ENCODE results near the gene SWI5. TPM values are rescaled to one million over a fixed set of nuclear protein-coding genes. Genes with fewer than 3 reads are reported as not detected.

Gene SWI5
- total RNA-seq, 1 experiment from 2014 or later, result 22.4 TPM

DNA sequence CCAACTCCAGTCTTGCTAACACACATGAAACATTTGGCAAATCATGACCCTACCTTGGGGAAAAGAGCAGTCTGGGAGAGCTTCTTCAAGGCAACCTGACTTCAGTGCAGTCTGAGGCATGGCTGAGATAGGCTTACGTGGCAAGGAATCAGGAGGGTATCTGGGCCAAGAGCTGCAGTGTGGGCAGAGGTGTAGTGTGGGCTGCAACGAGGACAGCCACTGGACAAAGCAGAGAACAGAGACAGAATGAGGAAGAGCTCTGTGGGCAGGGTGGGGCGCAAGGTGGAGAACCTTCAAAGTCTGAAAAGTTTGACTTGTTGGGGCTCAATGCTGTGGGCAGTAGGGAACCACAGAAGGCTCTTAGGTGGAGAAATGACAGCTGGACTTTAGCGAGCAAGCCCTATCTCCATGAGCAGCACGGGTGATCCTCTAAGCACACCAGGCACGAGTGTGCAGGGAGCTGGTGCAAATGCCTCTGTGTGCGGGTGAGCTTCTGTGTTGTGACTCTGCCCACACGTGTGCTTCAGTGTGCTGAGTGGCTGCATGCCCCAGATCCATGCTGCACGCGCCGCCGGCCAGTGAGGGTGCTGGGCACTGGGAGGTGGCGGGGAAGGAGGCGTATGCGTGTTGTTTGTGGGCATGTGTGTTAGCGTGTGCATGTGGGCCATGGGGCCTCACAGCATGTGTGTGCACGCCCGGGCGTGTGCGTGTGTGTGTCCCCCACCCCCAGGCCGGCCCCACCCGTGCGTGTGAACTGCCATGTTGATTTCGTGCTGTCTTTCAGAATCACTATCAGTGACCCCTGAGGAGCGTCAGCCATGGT, 23.5 kb upstream of the SWI5 start (continued):
- no peak for TF ChIP-seq ZNF274 (IDR thresholded peaks at IDR 0.05; ENCODE audit: low read depth, low read length)
- no peak for TF ChIP-seq EZH2phosphoT487 (IDR thresholded peaks at IDR 0.05; ENCODE audit: borderline replicate concordance)
- TF ChIP-seq EZH2 (IDR thresholded peaks at IDR 0.05), result no peak

DNA sequence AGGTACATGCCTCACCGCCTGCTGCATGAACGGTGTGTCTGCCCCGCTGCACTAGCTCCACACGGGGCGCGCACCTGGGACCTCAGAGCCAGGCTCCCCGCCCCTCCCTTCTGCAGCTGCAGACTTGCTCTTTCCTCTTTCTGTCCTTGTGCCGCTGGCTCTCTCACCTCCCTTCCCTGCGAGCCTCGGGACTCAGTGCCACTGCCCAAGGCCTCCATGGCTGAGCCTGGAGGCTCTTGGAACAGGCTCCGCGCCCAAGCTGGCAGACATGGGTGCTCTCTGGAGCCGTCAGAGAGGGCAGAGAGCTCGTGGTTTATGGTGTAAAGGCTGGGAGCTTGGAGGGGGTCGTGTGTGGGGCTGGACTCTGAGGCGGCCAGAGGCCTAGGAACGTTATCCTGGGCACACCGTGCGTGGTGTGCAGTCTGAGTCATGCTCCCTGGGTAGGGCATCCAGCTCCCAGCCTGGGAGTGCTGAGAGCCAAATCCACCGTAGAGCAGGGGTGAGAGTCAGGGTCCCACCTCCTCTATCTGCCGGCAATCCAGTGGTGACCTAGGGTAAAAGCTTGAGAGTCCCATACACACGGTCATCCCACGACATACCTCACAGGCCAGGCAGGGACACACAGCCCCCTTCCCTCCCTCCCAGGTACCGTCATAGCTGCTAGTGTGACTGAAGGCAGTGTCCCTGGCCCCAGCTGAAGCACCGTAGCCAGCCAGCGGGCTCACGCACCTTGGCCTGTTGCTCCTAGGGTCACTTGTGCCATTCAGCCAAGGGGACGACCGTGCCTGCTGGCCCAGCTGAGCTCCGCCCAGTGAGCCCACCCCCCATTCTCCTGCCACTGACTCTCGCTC, 22.7 kb upstream of the SWI5 start:
- Histone ChIP-seq H3K4me3 (replicated peaks in 1 of 2; ENCODE audit: low read depth in 1 of 2, low read length in 2 of 2) (no peak overlapping the region), H4K20me1 (ENCODE audit: insufficient read depth) (no peaks in the 10 kb centered on the region), H3K4me1 (ENCODE audit: control insufficient read depth in 1 of 2, insufficient read depth in 2 of 2, low read length in 2 of 2) (peaks cover 8 to 29% of the 10 kb centered on the region in 2 experiments; a peak in 3 of 4 replicates), H3K9ac (ENCODE audit: low read length) (no peak overlapping the region), H3K9me2 (ENCODE audit: insufficient read depth) (no peaks in the 10 kb centered on the region), H3K27ac (ENCODE audit: low read depth, low read length) (no peak overlapping the region), H3K4me2 (ENCODE audit: low read length) (no peak overlapping the region), H3K9me3 (ENCODE audit: control insufficient read depth in 1 of 2, insufficient read depth in 1 of 2, low read depth in 1 of 2, low read length in 2 of 2) (no peaks in the 10 kb centered on the region), H2AFZ (ENCODE audit: low read depth, low read length, poor library complexity, severe bottlenecking) (no peak overlapping the region), H3K79me2 (ENCODE audit: insufficient read depth, low read length) (peaks cover 11% of the 10 kb centered on the region), H3K36me3 (ENCODE audit: control insufficient read depth in 1 of 2, insufficient read depth in 2 of 2, low read length in 2 of 2) (peaks cover 0 to 3% of the 10 kb centered on the region in 2 experiments; a peak in 1 of 4 replicates), H3K27me3 (ENCODE audit: insufficient read depth, low read length) (no peaks in the 10 kb centered on the region)
- TF ChIP-seq ZNF274 (IDR thresholded peaks at IDR 0.05; ENCODE audit: low read depth, low read length) (no peak), CBX3 (IDR thresholded peaks at IDR 0.05; ENCODE audit: low read depth) (no peak), CEBPB (IDR thresholded peaks at IDR 0.05; ENCODE audit: low read depth) (no peak), SRF (IDR thresholded peaks at IDR 0.05; ENCODE audit: low read depth) (no peak), JUND (IDR thresholded peaks at IDR 0.05) (no peak)
- TF ChIP-seq, protein P1, sequence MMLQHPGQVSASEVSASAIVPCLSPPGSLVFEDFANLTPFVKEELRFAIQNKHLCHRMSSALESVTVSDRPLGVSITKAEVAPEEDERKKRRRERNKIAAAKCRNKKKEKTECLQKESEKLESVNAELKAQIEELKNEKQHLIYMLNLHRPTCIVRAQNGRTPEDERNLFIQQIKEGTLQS (IDR thresholded peaks at IDR 0.05), result no peak
- ATAC-seq (no peak), DNase-seq (ENCODE audit: low read depth, low spot score) (no peak)
- no TSS peak for BruUV-seq (replicated peaks)
- RAD21 ChIA-PET (ENCODE audit: low non-redundant PET in 1 of 2, low total read pairs in 2 of 2, uncharacterized antibody in 2 of 2, unreplicated experiment in 2 of 2), result no interaction called here
- intact Hi-C loops (cut with micrococcal nuclease), result no loop called here
- CTCF ChIA-PET, result interaction anchor here (0.8 kb wide), 1 partner anchor 18 kb away, joined by 4 read pairs; no protein-coding TSS in a partner anchor
- POLR2A ChIA-PET, result interaction anchor here (0.9 kb wide), 1 partner anchor 23 kb away, joined by 3 read pairs; the partner anchor contains the start of genes GOLGA2 and SWI5

All from HCT116 (cell line).